Activated T-cell treated with anti-CD3 and anti-CD28 coated beads, Interleukin-2, amount 50 U/mL, for 24 hours (primary cell): ENCODE results near the gene NEO1.

Experiments used
- DNase-seq: peaks from one replicate; pipeline ENCODE4 v3.0.0-alpha.2; 2020
- H3K27ac Mint-ChIP-seq: 2 replicates; pipeline ENCODE4 v1.8.0; 2020; ENCODE audit warnings: mild to moderate bottlenecking, mixed read lengths
- H3K27me3 Mint-ChIP-seq: 2 replicates; pipeline ENCODE4 v1.8.0; 2020; ENCODE audit warnings: mixed read lengths
- H3K36me3 Mint-ChIP-seq: 2 replicates; pipeline ENCODE4 v1.8.0; 2020; ENCODE audit warnings: low read depth, mixed read lengths
- H3K4me1 Mint-ChIP-seq: 2 replicates; pipeline ENCODE4 v1.8.0; 2020; ENCODE audit warnings: low read depth, mixed read lengths
- H3K4me3 Mint-ChIP-seq: 2 replicates; pipeline ENCODE4 v1.8.0; 2020; ENCODE audit warnings: mild to moderate bottlenecking, moderate library complexity, mixed read lengths
- H3K9me3 Mint-ChIP-seq: 2 replicates; pipeline ENCODE4 v1.8.0; 2020; ENCODE audit warnings: mixed read lengths

NEO1 gene

GRCh38 chr15:73051807-73052652 is at the start of gene NEO1:
NEO1 (plus strand) TSS chr15:73052463; CDS start chr15:73052676, 213 bp downstream.
- Mint-ChIP-seq H3K4me1 (peaks cover 11% of the 10 kb centered on the region), H3K27me3 (peaks cover 15% of the 10 kb centered on the region), H3K27ac (peak within 1 kb of the TSS; percentile 37), H3K36me3 (no peaks in the 10 kb centered on the region), H3K4me3 (peak within 1 kb of the TSS; percentile 81), H3K9me3 (no peaks in the 10 kb centered on the region)
- peak; percentile 85 for DNase-seq

GRCh38 chr15:73004462-73004861 is 47.8 kb upstream of the NEO1 start:
- H3K4me1 Mint-ChIP-seq = no peaks in the 10 kb centered on the region
- no peak for DNase-seq
- H3K4me3 Mint-ChIP-seq = no peak overlapping the region
- H3K27ac Mint-ChIP-seq = no peak overlapping the region
- no peaks in the 10 kb centered on the region for H3K36me3 Mint-ChIP-seq
- peaks cover 36% of the 10 kb centered on the region for H3K27me3 Mint-ChIP-seq
- no peaks in the 10 kb centered on the region for H3K9me3 Mint-ChIP-seq

GRCh38 chr15:73005032-73005431 is 47.2 kb upstream of the NEO1 start:
- H3K4me3 Mint-ChIP-seq = no peak overlapping the region
- no peak for DNase-seq
- H3K4me1 Mint-ChIP-seq = no peaks in the 10 kb centered on the region
- H3K9me3 Mint-ChIP-seq = no peaks in the 10 kb centered on the region
- H3K27ac Mint-ChIP-seq = no peak overlapping the region
- H3K36me3 Mint-ChIP-seq = no peaks in the 10 kb centered on the region
- H3K27me3 Mint-ChIP-seq = peaks cover 37% of the 10 kb centered on the region

- H3K27ac Mint-ChIP-seq = no peak overlapping the region
Measured at GRCh38 chr15:73005446-73005845, 46.8 kb upstream of the NEO1 start.

GRCh38 chr15:73006523-73006922 is 45.7 kb upstream of the NEO1 start:
- H3K27me3 Mint-ChIP-seq = peaks cover 39% of the 10 kb centered on the region
- DNase-seq = no peak
- no peaks in the 10 kb centered on the region for H3K9me3 Mint-ChIP-seq
- H3K4me3 Mint-ChIP-seq = no peak overlapping the region
- H3K36me3 Mint-ChIP-seq = no peaks in the 10 kb centered on the region
- H3K4me1 Mint-ChIP-seq = no peaks in the 10 kb centered on the region
- H3K27ac Mint-ChIP-seq = no peak overlapping the region

More at GRCh38 chr15:73005446-73005845, 46.8 kb upstream of the NEO1 start:
- Mint-ChIP-seq H3K4me1 (no peaks in the 10 kb centered on the region), H3K4me3 (no peak overlapping the region), H3K27me3 (peaks cover 37% of the 10 kb centered on the region), H3K9me3 (no peaks in the 10 kb centered on the region), H3K36me3 (no peaks in the 10 kb centered on the region)
- DNase-seq = no peak

GRCh38 chr15:73009066-73010056 is 42.9 kb upstream of the NEO1 start:
- peaks cover 35% of the 10 kb centered on the region for H3K27me3 Mint-ChIP-seq
- H3K36me3 Mint-ChIP-seq = no peaks in the 10 kb centered on the region
- no peaks in the 10 kb centered on the region for H3K4me1 Mint-ChIP-seq
- H3K9me3 Mint-ChIP-seq = no peaks in the 10 kb centered on the region
- no peak for DNase-seq
- H3K4me3 Mint-ChIP-seq = no peak overlapping the region
- no peak overlapping the region for H3K27ac Mint-ChIP-seq

GRCh38 chr15:73010154-73011152 is 41.8 kb upstream of the NEO1 start:
- Mint-ChIP-seq H3K27ac (no peak overlapping the region), H3K36me3 (no peaks in the 10 kb centered on the region)

GRCh38 chr15:73014904-73015303 is 37.4 kb upstream of the NEO1 start:
- Mint-ChIP-seq H3K27ac (no peak overlapping the region), H3K27me3 (peaks cover 16% of the 10 kb centered on the region), H3K4me3 (no peak overlapping the region), H3K9me3 (no peaks in the 10 kb centered on the region), H3K4me1 (no peaks in the 10 kb centered on the region), H3K36me3 (no peaks in the 10 kb centered on the region)
- no peak for DNase-seq

More at GRCh38 chr15:73010154-73011152, 41.8 kb upstream of the NEO1 start:
- Mint-ChIP-seq H3K4me1 (no peaks in the 10 kb centered on the region), H3K27me3 (peaks cover 34% of the 10 kb centered on the region), H3K4me3 (no peak overlapping the region), H3K9me3 (no peaks in the 10 kb centered on the region)
- DNase-seq = no peak

GRCh38 chr15:73015493-73015892 is 36.8 kb upstream of the NEO1 start:
- no peaks in the 10 kb centered on the region for H3K36me3 Mint-ChIP-seq
- no peaks in the 10 kb centered on the region for H3K4me1 Mint-ChIP-seq
- H3K9me3 Mint-ChIP-seq = no peaks in the 10 kb centered on the region
- H3K27me3 Mint-ChIP-seq = peaks cover 21% of the 10 kb centered on the region
- no peak overlapping the region for H3K4me3 Mint-ChIP-seq
- no peak for DNase-seq
- H3K27ac Mint-ChIP-seq = no peak overlapping the region

- Mint-ChIP-seq H3K4me1 (no peaks in the 10 kb centered on the region), H3K27me3 (peaks cover 38% of the 10 kb centered on the region), H3K27ac (no peak overlapping the region), H3K4me3 (no peak overlapping the region), H3K36me3 (no peaks in the 10 kb centered on the region), H3K9me3 (no peaks in the 10 kb centered on the region)
- DNase-seq = no peak
Measured at GRCh38 chr15:73017987-73018386, 34.3 kb upstream of the NEO1 start.

- no peaks in the 10 kb centered on the region for H3K4me1 Mint-ChIP-seq
- H3K27ac Mint-ChIP-seq = no peak overlapping the region
- no peaks in the 10 kb centered on the region for H3K36me3 Mint-ChIP-seq
- peaks cover 35% of the 10 kb centered on the region for H3K27me3 Mint-ChIP-seq
- no peak for DNase-seq
- H3K9me3 Mint-ChIP-seq = no peaks in the 10 kb centered on the region
- no peak overlapping the region for H3K4me3 Mint-ChIP-seq
Measured at GRCh38 chr15:73019154-73019553, 33.1 kb upstream of the NEO1 start.

- Mint-ChIP-seq H3K9me3 (no peaks in the 10 kb centered on the region), H3K27ac (no peak overlapping the region), H3K36me3 (no peaks in the 10 kb centered on the region), H3K4me1 (no peaks in the 10 kb centered on the region), H3K4me3 (no peak overlapping the region), H3K27me3 (peaks cover 35% of the 10 kb centered on the region)
- no peak for DNase-seq
Measured at GRCh38 chr15:73019601-73020146, 32.6 kb upstream of the NEO1 start.

GRCh38 chr15:73021139-73021621 is 31.1 kb upstream of the NEO1 start:
- no peak for DNase-seq
- Mint-ChIP-seq H3K36me3 (no peaks in the 10 kb centered on the region), H3K4me3 (no peak overlapping the region), H3K4me1 (no peaks in the 10 kb centered on the region), H3K27ac (no peak overlapping the region), H3K9me3 (no peaks in the 10 kb centered on the region), H3K27me3 (peaks cover 36% of the 10 kb centered on the region)
